Measurements from ENCODE around the gene EIF2S3B. TPM values are rescaled to one million over a fixed set of nuclear protein-coding genes. Genes with fewer than 3 reads are reported as not detected.

EIF2S3B gene
- total RNA-seq, result 0.72 and 1.1 TPM in 2 replicates

GRCh38 chr12:10505620-10506019, at the start of gene EIF2S3B:
TSS of gene EIF2S3B (plus strand) at chr12:10505890. CDS start at chr12:10505903, 13 bp downstream.

Other genes with a start within 250 kb of the EIF2S3B start
- gene KLRD1, start 198.0 kb upstream of the EIF2S3B start, total RNA-seq, result under 0.01 and 0.24 TPM in 2 replicates
- not detected in 2 replicates for gene KLRK1, start 115.8 kb upstream of the EIF2S3B start, total RNA-seq
- not detected in 2 replicates for gene KLRC4, start 96.1 kb upstream of the EIF2S3B start, total RNA-seq
- not detected in 2 replicates for gene KLRC3, start 85.3 kb upstream of the EIF2S3B start, total RNA-seq
- gene KLRC2, start 69.9 kb upstream of the EIF2S3B start, total RNA-seq, result not detected in 2 replicates
- under 0.01 TPM in 1 of 2 replicates, not detected in the other for gene KLRC1, start 52.5 kb upstream of the EIF2S3B start, total RNA-seq
- 6.6 and 8.7 TPM in 2 replicates for gene MAGOHB, start 107.7 kb downstream of the EIF2S3B start, total RNA-seq
- gene STYK1, start 168.2 kb downstream of the EIF2S3B start, total RNA-seq, result 1.3 and 5.1 TPM in 2 replicates
- 136 and 147 TPM in 2 replicates for gene YBX3, start 217.4 kb downstream of the EIF2S3B start, total RNA-seq

Data from tracheal epithelial cell (primary cell).